CD4-positive, alpha-beta T cell treated with Interleukin-15 for 4 hours (primary cell): ENCODE measurements around the gene PEA15.

Source experiments
- DNase-seq: peaks from one replicate; pipeline ENCODE4 v3.0.0-alpha.2; 2020; ENCODE audit warnings: low spot score

Gene PEA15

DNA sequence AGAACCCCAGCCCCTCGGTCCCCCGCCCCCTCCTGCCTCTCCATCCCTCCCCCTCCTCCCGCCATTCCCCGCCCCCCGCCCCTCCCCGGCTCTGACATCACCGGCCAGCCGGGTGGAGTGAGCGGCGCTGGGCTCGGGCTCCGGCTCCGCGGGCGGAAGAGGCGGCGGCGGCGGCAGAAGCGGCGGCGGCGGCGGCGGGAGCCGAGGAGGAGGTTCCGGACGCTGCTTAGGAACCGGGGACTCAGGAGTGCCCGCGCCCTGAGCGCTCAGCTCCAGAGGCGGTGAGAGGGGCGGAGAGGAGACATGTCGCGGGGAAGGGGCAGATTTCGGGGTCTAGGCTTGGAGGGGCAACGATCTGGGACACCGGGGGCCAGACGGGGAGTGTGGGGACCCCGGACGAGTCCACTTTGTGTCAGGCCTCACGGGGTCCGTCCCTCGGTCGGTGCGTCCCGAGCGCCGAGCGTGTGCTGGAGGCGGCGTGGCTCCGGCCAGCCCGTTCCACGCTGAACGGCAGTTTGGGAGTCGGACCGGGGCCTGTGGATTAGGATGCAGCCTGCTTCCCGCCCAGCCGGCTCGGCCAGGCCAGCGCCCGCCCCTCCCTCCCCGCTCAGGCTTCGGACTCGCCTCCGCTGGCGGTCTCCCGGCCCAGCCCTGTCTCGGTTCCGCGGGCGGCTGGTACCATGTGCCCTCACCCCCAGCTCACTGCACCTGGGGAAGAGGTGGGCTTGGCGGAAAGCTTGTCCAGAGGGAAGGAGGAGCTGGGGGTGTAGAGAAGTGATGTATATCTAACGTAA is at the start of gene PEA15:
PEA15 (plus strand) TSS at position 143 of the 794 bp plus-strand sequence. CDS start 6,161 bp downstream, outside the sequence.
- peak; percentile 66 for DNase-seq

- no peak for DNase-seq
Observed at GRCh38 chr1:160156361-160156760, 48.8 kb upstream of the PEA15 start.

DNA sequence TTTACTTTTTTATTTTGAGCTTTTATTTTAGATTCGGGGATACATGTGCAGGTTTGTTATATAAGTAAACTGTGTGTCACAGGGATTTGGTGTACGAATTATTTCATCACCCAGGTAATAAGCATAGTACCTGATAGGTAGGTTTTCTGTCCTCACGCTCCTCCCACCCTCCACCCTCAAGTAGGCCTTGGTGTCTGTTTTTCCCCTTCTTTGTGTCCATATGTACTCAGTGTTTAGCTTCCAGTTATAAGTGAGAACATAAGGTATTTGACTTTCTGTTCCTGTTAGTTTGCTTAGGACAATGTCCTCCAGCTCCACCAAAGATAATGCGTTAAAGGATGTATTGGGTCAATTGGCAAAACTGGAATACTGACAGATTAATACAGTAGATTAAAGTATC is 48.0 kb upstream of the PEA15 start:
- no peak for DNase-seq

DNA sequence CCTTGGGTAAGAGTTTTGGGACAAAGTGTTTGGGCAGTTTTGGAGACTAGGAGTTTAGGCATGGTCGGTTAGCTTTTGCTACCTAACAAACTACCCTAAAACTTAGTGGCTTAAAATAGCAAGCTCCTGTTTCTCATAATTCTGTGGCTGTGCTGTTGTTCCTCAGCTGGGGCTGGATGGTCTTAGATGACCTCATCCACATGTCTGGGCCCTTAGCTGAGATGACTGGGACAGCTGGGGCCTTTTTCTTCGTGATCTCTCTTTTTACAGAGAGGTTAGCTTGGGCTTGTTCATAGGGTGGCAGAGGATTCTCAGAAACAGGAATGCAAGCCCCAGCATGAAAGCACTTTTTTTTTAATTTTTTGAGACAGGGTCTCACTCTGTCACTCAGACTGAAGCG is 47.2 kb upstream of the PEA15 start:
- DNase-seq, result no peak

DNA sequence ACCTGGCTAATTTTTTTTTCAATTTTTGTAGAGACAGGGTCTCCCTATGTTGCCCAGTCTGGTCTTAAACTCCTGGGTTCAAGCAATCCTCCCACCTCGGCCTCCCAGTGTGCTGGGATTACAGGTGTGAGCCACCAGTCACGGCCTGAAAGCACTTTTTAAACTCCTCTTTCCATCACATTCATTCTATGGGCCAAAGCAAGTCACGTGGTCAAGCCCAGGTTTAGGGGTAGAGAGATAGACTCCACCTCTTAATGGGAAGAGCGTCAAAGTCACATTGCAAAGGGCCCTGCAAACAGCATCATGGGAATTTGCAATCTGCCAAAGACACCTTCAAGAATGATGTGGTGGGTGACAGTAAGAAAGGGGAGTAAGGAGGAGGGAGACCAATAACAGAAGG is 46.6 kb upstream of the PEA15 start:
- DNase-seq, result no peak

GRCh38 chr1:160159846-160160245 is 45.3 kb upstream of the PEA15 start:
- no peak for DNase-seq

GRCh38 chr1:160161965-160162705 is 43.0 kb upstream of the PEA15 start:
- DNase-seq, result no peak

DNA sequence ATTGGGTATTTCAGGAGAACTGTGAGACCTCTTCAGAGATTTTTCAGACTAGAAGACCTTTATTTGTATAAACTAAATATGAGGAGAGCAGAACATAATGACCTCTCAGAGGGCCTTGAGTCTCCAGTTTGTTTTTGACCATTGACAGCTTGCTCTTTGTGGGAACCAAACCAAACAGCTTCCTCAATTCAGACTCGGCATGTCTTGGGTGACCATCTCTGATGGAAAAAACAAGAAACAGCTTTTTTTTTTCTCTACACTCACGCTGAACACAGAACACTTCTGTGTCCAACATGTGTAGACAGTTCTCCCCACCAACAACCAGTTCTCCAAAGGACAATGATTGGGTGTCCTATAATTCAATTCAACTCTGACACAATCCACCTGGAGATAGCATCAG is 42.3 kb upstream of the PEA15 start:
- no peak for DNase-seq

- DNase-seq, result no peak
Observed at GRCh38 chr1:160163615-160164014, 41.6 kb upstream of the PEA15 start.

DNA sequence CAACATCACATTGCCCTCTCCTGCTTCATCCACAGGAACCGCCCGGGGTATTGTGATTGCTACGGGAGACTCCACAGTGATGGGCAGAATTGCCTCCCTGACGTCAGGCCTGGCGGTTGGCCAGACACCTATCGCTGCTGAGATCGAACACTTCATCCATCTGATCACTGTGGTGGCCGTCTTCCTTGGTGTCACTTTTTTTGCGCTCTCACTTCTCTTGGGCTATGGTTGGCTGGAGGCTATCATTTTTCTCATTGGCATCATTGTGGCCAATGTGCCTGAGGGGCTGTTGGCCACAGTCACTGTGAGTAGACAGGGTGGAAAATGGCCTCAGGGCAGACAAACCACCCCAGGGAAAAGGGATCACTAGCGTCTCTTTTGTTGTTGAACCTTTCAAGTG is 41.1 kb upstream of the PEA15 start:
- no peak for DNase-seq

DNA sequence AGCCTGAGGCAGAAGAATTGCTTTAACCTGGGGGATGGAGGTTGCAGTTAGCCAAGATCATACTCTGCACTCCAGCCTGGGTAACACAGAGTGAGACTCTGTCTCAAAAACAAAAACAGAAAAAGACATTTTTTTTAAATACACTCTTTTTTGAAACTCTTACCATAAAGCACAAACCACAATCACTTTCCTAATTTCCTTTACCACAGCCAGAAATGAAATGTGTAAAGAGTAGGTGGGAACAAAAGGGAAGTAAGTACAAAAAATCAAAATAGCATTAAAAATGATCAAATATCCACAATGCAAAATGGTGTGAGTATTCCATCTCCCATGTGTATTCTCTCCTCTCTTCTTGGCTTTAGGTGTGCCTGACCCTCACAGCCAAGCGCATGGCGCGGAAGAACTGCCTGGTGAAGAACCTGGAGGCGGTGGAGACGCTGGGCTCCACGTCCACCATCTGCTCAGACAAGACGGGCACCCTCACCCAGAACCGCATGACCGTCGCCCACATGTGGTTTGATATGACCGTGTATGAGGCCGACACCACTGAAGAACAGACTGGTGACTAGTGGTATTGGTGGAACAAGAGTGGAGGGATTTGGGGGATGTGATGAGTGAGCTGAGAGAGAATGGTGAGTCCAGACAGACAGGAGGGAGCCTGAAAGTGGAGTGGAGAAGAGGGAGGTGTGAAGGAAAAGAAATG is 38.9 kb upstream of the PEA15 start:
- no peak for DNase-seq

DNA sequence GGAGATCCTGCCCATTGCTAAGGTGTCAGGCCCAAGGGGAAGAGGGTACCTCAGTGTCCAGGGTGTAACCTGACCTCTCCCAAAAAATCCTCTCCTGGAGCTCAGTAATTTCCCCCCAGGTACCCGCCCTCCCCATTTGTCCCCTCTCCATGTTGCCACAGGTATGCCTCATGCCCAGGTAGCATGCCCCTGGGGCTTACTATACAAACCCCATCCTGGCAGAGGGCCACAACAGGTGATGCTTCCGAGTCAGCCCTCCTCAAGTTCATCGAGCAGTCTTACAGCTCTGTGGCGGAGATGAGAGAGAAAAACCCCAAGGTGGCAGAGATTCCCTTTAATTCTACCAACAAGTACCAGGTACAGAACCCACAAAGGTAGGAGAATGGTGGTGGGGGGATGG is 38.1 kb upstream of the PEA15 start:
- DNase-seq, result no peak

DNA sequence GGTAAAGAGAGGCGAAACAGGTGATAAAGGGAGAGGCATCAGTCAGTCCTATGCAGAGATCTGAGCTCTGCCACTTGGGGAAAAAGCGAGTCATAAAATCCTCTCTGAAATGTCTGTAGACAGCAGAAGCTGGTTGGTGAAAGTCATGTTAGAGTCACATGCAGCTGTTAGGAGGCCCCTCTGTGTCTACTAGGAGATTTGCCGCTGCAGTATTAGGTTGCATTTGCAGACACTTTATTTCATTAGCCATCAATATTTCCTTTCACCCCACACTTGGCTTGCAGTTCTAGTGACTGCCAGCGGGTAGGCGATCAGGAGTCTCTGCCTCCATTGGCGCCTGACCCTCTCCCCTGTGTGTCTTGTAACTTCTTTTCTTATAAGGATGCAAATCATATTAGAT is 37.6 kb upstream of the PEA15 start:
- DNase-seq, result no peak

DNA sequence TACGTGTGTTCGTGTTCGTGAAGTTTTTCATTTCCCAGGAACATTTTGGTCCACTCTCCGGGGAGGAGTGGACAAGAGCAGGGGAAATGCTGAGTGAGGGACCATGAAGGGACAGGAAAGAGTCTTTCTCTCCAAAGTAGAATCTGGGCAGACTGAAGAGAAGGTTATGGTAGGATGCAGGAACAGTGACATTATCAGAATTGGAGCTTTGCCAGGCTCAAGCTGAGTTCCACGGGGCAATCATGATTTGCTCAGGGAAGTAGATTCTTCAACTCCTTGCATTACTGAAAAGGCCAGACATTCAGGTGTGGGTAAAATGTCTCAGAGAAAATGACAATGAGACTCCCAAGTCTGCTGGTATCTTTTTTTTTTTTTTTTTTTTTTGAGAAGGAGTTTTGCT is 37.2 kb upstream of the PEA15 start:
- DNase-seq, result no peak

DNA sequence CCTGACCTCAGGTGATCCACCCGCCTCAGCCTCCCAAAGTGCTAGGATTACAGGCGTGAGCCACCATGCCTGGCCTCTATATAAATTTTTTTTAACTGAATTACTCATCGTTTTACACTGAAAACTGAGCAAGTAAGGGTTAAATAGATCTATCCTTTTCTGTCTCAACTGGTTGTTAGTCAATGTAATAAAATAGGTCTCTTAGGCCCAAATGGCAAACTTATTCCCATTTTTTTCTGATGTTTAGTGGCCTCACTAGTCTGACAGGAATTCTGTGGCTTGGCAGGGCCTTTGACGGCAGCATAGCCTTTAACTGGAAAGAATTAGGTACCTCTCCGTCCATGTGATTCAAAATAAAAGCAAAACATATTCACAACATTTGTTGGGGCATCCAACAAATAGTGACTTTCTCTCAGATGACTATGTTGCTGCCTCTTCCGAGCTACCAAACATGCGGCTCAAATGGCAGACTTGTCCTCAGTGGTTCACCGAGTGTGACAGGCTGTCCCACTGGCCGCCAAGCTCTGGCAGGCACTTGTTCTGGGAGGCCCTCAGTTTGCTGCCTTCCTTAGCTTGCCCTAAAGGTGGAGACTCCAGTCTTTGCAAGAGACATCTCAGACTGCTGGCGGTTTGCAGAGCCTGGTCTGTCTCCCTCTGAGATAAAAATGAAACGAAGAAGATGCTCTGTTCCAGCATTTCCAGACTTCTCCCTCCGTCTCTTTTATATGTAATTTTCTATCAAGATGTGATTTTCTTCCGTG is 36.4 kb upstream of the PEA15 start:
- no peak for DNase-seq

DNA sequence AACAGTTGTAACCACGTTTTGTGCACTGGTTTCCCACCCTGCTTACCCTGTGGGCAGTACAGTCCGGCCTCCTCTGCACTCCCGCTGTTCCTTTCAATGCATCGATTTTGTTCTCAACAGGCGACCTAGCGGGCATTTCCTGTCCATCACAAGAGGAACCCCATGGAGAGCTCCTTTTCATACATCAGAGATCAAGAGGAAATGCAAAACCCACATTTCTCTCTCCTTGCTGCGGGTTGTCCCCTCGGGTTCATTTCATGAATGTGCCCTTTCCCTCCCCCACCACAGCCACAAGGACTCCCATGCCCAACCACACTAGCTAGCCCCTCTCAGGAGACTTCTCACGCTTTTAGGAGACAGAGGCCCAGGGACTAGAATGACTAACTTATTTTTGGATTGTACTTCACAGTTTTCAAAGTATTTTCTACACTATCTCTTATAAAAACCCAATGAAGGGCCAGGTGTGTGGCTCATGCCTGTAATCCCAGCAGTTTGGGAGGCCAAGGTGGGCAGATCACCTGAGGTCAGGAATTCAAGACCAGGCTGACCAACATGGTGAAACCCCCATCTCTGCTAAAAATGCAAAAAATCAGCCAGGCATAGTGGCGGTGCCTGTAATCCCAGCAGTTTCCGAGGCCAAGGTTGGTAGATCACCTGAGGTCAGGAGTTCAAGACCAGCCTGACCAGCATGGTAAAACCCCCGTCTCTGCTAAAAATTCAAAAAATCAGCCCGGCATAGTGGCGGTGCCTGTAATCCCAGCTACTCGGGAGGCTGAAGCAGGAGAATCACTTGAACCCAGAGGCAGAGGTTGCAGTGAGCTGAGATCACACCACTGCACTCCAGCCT is 35.4 kb upstream of the PEA15 start:
- no peak for DNase-seq

DNA sequence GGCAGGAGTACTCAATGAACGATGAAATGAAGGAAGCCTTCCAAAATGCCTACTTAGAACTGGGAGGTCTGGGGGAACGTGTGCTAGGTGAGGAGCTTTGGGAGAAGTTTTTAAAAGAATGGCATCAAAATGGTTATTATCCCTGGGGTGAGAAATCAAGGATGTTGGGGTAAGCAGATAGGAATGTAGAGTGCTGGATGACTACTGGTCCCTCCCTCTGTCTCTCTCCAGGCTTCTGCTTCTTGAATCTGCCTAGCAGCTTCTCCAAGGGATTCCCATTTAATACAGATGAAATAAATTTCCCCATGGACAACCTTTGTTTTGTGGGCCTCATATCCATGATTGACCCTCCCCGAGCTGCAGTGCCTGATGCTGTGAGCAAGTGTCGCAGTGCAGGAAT is 33.8 kb upstream of the PEA15 start:
- DNase-seq, result no peak

- DNase-seq, result no peak
Observed at GRCh38 chr1:160171980-160172379, 33.2 kb upstream of the PEA15 start.

DNA sequence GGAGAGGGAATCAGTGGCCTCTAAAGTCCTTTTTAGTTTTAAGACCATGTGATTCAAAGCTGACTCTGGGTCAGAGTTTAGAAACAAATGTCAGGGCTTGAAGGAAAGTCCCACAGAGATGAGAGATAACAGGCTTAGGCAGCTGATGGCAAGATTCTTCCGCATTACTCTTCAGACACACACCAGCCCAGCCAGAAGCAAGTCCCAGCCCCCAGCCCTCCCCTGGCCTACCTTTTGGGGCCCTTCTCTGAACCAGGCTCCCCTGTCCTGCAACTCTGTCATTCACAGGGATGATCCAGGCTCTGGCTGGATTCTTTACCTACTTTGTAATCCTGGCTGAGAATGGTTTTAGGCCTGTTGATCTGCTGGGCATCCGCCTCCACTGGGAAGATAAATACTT is 28.0 kb upstream of the PEA15 start:
- no peak for DNase-seq

DNA sequence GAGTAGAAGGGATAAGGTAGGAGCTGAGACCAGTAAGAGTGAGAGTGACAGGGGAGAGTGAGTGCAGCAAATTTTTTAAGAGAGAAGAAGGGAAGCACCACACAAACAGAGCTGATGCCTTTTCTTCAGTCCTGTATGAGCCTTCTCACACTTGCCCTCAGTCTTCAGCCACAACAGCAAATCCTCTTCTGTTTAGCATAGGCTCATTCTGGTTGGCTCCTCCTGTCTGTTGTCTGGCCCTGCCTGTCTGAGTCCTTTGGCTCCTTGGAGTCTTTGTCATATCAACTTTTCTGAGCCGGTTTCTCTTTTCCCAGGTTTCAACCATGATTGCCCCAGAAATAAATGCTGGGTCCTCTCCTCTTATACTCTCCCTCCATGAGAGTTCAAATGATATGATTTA is 27.5 kb upstream of the PEA15 start:
- DNase-seq, result no peak

GRCh38 chr1:160178731-160179130 is 26.5 kb upstream of the PEA15 start:
- no peak for DNase-seq
